Measurements from ENCODE around the gene NISCH. TPM values are rescaled to one million over a fixed set of nuclear protein-coding genes. Genes with fewer than 3 reads are reported as not detected.

NISCH gene
- total RNA-seq, 1 experiment from 2014 or later, result 104 TPM

DNA sequence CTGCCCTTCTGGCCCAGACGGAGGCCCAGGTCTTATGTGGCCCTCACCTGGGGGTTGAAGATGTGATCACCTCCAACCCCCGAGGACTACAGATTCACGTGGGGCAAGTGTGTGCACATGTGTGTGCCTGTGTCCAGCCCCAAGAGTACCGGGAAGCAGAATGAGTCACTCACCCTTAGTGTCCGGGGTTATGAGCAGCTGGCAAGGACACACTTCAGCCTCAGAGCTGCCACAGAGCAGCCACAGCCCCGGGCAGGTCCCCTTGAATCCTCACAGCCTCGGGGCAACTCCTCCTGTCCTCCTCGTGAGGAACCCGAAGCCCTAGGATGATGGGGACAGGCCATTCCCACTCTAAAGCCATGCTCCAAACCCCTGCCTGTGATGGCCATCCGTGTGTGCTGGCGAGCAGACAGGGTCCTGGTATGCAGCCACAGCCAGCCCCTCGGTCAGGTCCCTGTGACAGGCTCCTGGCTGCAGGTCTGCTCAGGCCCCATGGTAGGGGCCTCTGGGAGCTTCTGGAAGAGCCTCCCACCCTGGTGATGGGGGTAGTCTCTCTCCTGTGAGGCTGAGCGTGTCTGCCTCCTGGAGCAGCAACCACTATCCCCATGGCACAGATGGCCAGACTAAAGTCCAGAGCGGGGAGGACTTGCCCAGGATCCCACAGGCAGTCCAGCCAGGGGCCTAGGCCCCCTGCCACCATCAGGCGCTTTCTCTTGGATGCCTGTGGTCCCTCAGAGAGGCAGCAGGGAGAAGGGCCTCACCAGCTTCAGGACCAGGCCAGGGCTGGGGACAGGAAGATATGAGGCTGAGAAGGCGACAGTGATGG, 40.6 kb downstream of the NISCH start:
- no peak for TF ChIP-seq CTCF (conservative IDR thresholded peaks at IDR 0.05)
- H3K27ac Mint-ChIP-seq, result no peak overlapping the region; a peak in 1 of 7 replicates

More for the DNA sequence above, 40.6 kb downstream of the NISCH start:
- Mint-ChIP-seq H3K27me3 (ENCODE audit: low read depth) (no peaks in the 10 kb centered on the region), H3K36me3 (ENCODE audit: insufficient read depth in 1 of 3, low read depth in 3 of 3) (peaks cover 2 to 21% (median 19%) of the 10 kb centered on the region in 3 experiments), H3K4me3 (no peak overlapping the region), H3K9me3 (no peaks in the 10 kb centered on the region), H3K4me1 (peaks cover 8 to 16% of the 10 kb centered on the region in 2 experiments)
- no peak overlapping the region for H2AFZ ChIP-seq (ENCODE audit: low read length)
- no peak overlapping the region; the same call in 1 of the 2 replicates for H3K14ac ChIP-seq (ENCODE audit: insufficient read depth, low read length)
- H3K23ac ChIP-seq (ENCODE audit: insufficient read length, low read depth, low read length), result no peak overlapping the region
- no peak overlapping the region for H4K91ac ChIP-seq (ENCODE audit: insufficient read length, low read depth, low read length)
- H2BK5ac ChIP-seq (ENCODE audit: insufficient read length, low read length), result no peak overlapping the region
- H2AK5ac ChIP-seq (ENCODE audit: insufficient read length, low read length), result no peak overlapping the region
- no peaks in the 10 kb centered on the region for H3K27me3 ChIP-seq (ENCODE audit: insufficient read depth, low read length)
- no peak overlapping the region for H2BK12ac ChIP-seq (ENCODE audit: insufficient read length, low read depth, low read length)
- H2BK20ac ChIP-seq (ENCODE audit: low read depth, low read length, poor library complexity, severe bottlenecking), result no peak overlapping the region
- no peak for DNase-seq
- H3K18ac ChIP-seq (ENCODE audit: insufficient read length, low read depth, low read length), result no peak overlapping the region
- H4K5ac ChIP-seq (ENCODE audit: insufficient read length, low read depth, low read length), result no peak overlapping the region
- no peak overlapping the region for H3K56ac ChIP-seq (ENCODE audit: insufficient read length, low read depth, low read length)
- H3K4ac ChIP-seq (ENCODE audit: low read depth, low read length), result no peak overlapping the region
- H4K8ac ChIP-seq (replicated peaks; ENCODE audit: insufficient read length, low read depth, low read length), result no peak overlapping the region
- no CpG with 5 or more reads among the region's 16 CpGs for WGBS (ENCODE audit: extremely low coverage, insufficient read length, low lambda C conversion rate)
- H3K79me2 ChIP-seq (ENCODE audit: insufficient read depth, low read length), result no peaks in the 10 kb centered on the region
- no peak overlapping the region for H3T11ph ChIP-seq (ENCODE audit: low read length)
- no peak overlapping the region for H3K4me2 ChIP-seq (ENCODE audit: insufficient read depth, insufficient read length, low read length)
- no peak overlapping the region for H2BK15ac ChIP-seq (ENCODE audit: low read depth, low read length)
- H3K9ac ChIP-seq (ENCODE audit: extremely low read depth, insufficient read length, low read length), result no peak overlapping the region
- no peaks in the 10 kb centered on the region for H3K79me1 ChIP-seq (ENCODE audit: insufficient read depth, low read depth, low read length, poor library complexity, severe bottlenecking)
- H3K9me3 ChIP-seq (ENCODE audit: control insufficient read depth, low read depth, low read length), result no peaks in the 10 kb centered on the region
- no peaks in the 10 kb centered on the region for H3K4me1 ChIP-seq (ENCODE audit: insufficient read depth, low read length)
- H2BK120ac ChIP-seq (ENCODE audit: low read depth, low read length, poor library complexity, severe bottlenecking), result no peak overlapping the region
- H3K27ac ChIP-seq (ENCODE audit: insufficient read length, low read depth, low read length), result no peak overlapping the region
- no peaks in the 10 kb centered on the region for H4K20me1 ChIP-seq (ENCODE audit: control insufficient read depth, insufficient read depth, insufficient read length)
- no peaks in the 10 kb centered on the region for H3K23me2 ChIP-seq (ENCODE audit: insufficient read length, low read depth, low read length, poor library complexity, severe bottlenecking)

Data from H9 (cell line).